Measurements from ENCODE around the gene IDH2.

IDH2 gene

GRCh38 chr15:90121086-90121485 lies 18.8 kb upstream of the IDH2 start:
- TF ChIP-seq, protein P1, sequence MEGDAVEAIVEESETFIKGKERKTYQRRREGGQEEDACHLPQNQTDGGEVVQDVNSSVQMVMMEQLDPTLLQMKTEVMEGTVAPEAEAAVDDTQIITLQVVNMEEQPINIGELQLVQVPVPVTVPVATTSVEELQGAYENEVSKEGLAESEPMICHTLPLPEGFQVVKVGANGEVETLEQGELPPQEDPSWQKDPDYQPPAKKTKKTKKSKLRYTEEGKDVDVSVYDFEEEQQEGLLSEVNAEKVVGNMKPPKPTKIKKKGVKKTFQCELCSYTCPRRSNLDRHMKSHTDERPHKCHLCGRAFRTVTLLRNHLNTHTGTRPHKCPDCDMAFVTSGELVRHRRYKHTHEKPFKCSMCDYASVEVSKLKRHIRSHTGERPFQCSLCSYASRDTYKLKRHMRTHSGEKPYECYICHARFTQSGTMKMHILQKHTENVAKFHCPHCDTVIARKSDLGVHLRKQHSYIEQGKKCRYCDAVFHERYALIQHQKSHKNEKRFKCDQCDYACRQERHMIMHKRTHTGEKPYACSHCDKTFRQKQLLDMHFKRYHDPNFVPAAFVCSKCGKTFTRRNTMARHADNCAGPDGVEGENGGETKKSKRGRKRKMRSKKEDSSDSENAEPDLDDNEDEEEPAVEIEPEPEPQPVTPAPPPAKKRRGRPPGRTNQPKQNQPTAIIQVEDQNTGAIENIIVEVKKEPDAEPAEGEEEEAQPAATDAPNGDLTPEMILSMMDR (IDR thresholded peaks at IDR 0.05): no peak

DNA sequence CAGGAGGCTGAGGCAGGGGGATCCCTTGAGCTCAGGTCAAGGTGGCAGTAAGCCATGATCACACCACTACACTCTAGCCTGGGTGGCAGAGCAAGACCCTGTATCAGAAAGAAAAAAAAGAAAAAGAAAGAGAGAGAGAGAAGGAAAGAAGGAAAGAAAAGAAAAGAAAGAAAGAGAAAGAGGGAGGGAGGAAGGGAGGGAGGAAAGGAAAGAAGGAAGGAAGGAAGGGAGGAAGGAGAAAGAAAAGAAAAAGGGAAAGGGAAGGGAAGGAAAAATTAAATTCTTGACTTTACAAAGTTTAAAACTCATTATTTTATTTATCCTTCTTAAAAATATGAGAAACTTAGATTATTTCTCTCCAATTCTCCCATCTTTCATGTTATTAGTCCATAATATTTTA lies 17.1 kb upstream of the IDH2 start:
- TF ChIP-seq, protein P1 (IDR thresholded peaks at IDR 0.05): no peak

DNA sequence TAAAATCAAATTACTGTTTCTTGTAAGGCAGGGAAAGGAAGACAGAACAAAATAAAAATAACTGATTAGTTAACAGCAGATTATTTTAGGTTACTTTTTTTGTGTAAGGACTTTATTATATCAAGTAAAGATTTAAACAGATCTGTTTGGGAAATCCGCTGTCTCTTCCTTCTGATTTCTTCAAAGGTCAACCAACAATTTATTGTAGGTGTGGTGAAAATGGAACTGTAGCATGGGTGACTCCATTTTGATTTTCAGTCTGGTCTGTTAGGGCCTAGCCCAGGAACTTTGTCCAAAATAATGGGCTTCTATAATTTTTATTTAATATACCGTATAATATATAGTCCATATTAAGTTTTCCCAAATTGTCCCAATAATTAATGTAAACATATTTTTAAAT lies 13.5 kb upstream of the IDH2 start:
- TF ChIP-seq, protein P1 (IDR thresholded peaks at IDR 0.05): no peak

DNA sequence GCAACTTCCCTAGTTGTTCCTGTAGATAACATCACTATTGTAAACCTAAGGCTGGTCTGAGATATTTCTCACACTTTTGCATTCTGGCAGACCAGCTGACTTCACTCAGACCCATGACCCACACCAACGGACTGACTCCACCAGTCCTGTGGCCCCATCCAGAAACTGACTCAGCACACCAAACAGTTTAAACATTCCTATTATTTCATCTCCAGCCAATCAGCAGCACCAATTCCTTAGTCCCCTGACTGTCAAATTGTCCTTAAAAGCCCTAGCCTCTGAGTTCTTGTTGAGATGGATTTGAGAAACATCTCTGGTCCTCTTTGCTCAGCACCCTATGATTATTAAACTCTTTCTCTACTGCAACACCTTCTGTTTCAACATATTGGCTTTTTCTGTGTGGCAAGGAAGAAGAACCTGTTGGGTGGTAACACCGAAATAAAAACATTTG lies 12.2 kb upstream of the IDH2 start:
- TF ChIP-seq, protein P1 (IDR thresholded peaks at IDR 0.05): no peak

GRCh38 chr15:90113166-90113565 lies 10.9 kb upstream of the IDH2 start:
- TF ChIP-seq, protein P1 (IDR thresholded peaks at IDR 0.05): no peak

DNA sequence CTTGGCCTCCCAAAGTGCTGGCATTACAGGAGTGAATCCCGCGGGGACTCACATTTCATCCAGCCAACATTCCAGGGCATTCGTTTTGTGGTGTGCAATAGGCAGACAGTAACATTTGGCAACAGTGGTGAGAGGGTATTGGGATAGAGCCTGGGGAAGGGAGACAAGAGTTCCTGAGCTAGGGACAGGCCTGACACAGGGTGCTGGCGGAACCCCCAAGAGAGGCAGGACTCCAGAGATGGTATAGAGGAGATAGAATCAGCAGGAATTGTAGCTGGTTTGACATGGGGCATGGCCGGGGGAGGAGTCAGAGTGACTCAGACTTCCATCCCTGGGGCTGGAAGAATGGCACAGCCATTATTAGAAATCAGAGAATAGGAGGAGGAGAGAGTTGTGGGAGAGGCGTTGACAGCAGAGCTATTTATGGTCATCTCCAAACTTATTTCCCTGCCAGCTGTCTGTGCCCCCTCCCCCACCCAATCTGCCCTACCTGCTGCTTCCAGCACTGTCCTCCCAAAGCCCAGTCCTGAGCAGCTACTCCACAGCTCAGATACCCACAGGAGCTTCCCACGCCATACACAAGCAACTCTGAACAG lies 4.4 kb upstream of the IDH2 start:
- TF ChIP-seq, protein P1 (IDR thresholded peaks at IDR 0.05): no peak

- TF ChIP-seq, protein P1 (IDR thresholded peaks at IDR 0.05): no peak
Observed at GRCh38 chr15:90105521-90105920, 3.3 kb upstream of the IDH2 start.

DNA sequence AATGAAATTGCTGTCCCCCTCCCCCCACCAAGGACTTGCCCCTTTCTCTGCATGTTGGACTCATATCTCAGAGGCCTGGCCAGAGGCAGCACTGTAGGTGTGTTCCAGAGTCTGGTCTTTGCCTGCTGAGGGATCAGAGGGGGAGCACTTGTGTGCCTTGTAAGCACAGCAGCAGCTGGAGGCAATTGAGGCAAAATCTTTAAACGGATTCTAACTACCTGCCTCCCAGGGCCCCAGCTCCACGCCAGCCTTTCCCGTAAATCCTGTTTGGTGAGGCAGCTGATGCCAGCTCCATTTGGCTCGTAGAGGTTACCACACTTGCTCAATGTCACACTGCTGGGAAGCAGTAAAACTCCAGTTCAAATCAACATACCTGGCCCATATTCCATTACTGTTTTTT lies 2.3 kb upstream of the IDH2 start:
- TF ChIP-seq, protein P1 (IDR thresholded peaks at IDR 0.05): no peak
